ENCODE data around the gene SMIM35.

DNA sequence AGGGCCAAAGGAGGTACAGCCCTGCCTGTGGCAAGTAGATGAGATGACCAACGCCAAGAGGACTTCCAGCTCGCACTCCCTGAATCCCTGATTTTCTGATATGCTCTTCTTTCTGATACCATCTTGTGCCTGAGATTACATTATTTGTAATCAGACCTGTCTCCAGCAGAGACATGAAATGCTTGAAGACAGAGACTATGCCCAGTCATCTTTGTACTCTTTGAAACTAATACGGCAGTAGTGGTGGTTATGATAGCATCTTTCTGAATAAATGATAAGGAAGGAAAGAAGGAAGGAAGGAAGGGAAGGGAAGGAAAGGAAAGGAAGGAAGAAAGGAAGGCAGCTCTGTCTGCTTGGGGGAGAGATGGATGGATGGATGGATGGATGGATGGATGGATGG is 72.7 kb downstream of the SMIM35 start:
- TF ChIP-seq, protein P1, sequence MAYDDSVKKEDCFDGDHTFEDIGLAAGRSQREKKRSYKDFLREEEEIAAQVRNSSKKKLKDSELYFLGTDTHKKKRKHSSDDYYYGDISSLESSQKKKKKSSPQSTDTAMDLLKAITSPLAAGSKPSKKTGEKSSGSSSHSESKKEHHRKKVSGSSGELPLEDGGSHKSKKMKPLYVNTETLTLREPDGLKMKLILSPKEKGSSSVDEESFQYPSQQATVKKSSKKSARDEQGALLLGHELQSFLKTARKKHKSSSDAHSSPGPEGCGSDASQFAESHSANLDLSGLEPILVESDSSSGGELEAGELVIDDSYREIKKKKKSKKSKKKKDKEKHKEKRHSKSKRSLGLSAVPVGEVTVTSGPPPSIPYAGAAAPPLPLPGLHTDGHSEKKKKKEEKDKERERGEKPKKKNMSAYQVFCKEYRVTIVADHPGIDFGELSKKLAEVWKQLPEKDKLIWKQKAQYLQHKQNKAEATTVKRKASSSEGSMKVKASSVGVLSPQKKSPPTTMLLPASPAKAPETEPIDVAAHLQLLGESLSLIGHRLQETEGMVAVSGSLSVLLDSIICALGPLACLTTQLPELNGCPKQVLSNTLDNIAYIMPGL (CRISPR knock-in tag; IDR thresholded peaks at IDR 0.05), result no peak
- no peak for TF ChIP-seq FOXJ3 (CRISPR knock-in tag; IDR thresholded peaks at IDR 0.05; ENCODE audit: borderline replicate concordance)
- TF ChIP-seq, protein P2, sequence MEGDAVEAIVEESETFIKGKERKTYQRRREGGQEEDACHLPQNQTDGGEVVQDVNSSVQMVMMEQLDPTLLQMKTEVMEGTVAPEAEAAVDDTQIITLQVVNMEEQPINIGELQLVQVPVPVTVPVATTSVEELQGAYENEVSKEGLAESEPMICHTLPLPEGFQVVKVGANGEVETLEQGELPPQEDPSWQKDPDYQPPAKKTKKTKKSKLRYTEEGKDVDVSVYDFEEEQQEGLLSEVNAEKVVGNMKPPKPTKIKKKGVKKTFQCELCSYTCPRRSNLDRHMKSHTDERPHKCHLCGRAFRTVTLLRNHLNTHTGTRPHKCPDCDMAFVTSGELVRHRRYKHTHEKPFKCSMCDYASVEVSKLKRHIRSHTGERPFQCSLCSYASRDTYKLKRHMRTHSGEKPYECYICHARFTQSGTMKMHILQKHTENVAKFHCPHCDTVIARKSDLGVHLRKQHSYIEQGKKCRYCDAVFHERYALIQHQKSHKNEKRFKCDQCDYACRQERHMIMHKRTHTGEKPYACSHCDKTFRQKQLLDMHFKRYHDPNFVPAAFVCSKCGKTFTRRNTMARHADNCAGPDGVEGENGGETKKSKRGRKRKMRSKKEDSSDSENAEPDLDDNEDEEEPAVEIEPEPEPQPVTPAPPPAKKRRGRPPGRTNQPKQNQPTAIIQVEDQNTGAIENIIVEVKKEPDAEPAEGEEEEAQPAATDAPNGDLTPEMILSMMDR (IDR thresholded peaks at IDR 0.05), result no peak
- no peak for TF ChIP-seq ZMAT4 (CRISPR knock-in tag; IDR thresholded peaks at IDR 0.05)
- no peak for TF ChIP-seq SMAD3 (CRISPR knock-in tag; IDR thresholded peaks at IDR 0.05; ENCODE audit: borderline replicate concordance)
- no peak for TF ChIP-seq FOXK1 (CRISPR knock-in tag; IDR thresholded peaks at IDR 0.05)
- no peak for TF ChIP-seq TCF7 (CRISPR knock-in tag; IDR thresholded peaks at IDR 0.05; ENCODE audit: low read depth)
